HG03469 (cell line): ENCODE results near the gene ATAD3C.
A peak's percentile ranks its signal among the peaks of the same experiment; 100 is the strongest.
"Not testable (repeated sequence)": the region's sequence is repeated elsewhere in the genome, so short reads cannot be mapped to it uniquely, and the experiment has no call there.

Experiments used
- ATAC-seq: cut with Tn5 transposase; IDR thresholded peaks from one replicate; pipeline ENCODE4 v1.9.1; 2021; ENCODE audit warnings: mild to moderate bottlenecking, moderate library complexity, moderate number of reproducible peaks; ENCODE audit not compliant: unreplicated experiment

The ATAD3C gene, protein sequence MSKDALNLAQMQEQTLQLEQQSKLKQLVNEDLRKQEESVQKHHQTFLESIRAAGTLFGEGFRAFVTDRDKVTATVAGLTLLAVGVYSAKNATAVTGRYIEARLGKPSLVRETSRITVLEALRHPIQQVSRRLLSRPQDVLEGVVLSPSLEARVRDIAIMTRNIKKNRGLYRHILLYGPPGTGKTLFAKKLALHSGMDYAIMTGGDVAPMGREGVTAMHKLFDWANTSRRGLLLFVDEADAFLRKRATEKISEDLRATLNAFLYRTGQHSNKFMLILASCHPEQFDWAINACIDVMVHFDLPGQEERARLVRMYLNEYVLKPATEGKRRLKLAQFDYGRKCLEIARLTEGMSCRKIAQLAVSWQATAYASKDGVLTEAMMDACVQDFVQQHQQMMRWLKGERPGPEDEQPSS

GRCh38 chr1:1449099-1449739 is at the start of gene ATAD3C:
Gene ATAD3C, plus strand, starts transcription at chr1:1449689. Its CDS starts 995 bp downstream, at chr1:1450684.
- no peak for ATAC-seq

DNA sequence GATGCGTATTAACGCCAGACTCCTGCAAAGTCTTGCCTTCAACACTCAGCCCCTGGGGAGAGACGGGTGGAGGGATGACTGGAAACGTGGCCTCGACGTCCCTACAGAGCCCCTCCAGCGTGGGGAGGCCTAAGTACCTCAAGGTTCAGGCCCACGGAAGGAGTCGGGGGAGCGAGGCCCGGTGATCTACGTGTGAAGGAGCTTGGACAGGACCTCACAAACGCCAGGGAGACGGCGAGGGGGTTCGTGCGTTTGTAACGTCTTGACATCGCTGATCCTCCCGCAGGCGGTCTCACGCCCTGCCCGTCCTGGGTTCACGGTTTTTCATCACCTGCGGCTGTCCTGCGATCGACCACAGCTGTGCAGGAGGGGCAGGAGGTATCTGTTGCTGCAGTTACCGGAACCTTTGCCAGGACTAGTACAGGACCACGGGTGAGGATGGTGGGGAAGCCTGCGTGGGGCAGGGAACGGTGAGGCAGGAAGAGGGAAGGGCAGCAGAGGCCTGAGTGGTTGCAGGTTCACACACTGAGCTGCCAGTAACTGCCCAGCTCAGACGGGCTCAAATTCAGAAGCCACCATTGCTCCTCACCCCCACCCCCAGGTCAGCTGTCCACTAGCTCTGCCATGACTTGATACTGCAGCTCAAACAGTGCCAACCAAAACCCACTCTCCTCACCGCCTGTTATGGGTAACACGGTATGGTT is 49.5 kb upstream of the ATAD3C start:
- no peak for ATAC-seq

- ATAC-seq, result no peak
These were observed 48.7 kb upstream of the ATAD3C start for GRCh38 chr1:1400576-1401456.

DNA sequence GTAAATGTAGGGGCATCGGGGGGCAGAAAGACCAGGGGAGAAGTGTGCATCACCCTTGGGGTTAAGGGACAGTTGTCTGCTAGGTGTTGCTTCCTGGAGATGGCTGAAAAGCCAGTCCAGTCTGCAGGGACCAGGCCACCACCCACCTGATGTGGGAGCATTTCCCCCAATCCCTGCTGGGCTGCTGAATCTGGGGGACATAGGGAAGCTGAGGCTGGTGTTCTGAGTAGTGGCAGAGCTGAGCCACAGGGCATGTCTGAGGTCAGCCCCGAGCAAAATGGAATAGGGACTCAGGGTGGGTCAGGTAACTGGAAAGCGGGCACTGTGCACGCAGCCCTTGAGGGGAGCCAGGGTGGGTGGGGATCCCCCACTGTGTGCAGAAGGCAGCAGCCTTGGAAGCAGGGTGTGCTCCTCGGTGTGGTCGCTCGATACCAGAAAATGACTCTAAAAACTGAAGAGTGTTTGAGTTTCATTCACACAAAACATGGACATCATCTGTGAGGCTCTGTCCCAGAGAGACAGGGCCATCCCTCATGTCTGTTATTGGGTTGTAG is 48.0 kb upstream of the ATAD3C start:
- no peak for ATAC-seq

GRCh38 chr1:1402072-1402900 is 47.2 kb upstream of the ATAD3C start:
- ATAC-seq, result no peak

GRCh38 chr1:1402901-1403392 is 46.5 kb upstream of the ATAD3C start:
- not testable (repeated sequence) for ATAC-seq

DNA sequence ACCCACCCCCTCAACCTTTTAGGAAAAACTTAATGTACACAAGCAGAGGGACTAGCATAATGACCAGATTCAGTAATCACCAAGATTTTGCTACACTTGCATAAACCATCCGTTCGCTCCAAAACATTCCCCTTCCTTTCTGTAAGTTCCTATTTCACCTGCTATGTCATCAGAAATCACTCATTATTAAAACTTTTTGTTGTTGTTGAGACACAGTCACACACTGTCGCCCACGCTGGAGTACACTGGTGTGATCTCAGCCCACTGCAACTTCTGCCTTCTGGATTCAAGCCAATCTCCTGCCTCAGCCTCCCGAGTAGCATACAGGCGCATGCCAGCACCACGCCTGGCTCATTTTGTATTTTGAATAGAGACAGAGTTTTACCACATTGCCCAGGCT is 45.8 kb upstream of the ATAD3C start:
- no peak for ATAC-seq

DNA sequence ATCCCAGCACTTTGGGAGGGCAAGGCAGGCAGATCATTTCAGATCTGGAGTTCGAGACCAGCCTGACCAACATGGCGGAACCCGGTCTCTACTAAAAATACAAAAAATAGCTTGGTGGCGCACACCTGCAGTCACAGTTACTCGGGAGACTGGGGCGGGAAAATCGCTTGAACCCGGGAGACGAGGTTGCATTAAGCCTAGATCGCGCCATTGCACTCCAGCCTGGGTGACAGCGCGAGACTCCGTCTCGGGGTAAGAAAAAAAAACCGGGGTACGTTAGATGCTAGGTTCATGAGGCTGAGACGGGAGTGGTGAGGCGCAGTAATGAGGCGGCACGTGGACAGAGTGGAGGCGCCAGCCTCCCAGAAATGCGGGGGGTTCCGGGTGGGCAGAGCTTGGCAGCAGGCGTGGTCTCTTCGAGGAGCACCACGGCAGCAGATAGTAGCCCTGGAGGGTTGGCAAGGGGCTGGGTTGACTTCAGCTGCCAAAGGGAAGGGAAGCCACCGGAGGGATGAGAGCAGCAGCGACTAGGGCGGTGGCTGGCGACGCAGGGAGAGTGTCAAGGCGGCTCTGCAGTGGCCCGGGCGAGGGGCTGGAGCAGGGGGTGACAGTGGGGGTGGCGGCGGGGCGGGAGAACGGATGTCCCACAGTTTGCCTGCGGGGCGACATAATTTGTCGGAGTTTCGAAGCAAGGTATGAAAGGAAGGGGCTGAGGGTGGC is 43.2 kb upstream of the ATAD3C start:
- no peak for ATAC-seq

DNA sequence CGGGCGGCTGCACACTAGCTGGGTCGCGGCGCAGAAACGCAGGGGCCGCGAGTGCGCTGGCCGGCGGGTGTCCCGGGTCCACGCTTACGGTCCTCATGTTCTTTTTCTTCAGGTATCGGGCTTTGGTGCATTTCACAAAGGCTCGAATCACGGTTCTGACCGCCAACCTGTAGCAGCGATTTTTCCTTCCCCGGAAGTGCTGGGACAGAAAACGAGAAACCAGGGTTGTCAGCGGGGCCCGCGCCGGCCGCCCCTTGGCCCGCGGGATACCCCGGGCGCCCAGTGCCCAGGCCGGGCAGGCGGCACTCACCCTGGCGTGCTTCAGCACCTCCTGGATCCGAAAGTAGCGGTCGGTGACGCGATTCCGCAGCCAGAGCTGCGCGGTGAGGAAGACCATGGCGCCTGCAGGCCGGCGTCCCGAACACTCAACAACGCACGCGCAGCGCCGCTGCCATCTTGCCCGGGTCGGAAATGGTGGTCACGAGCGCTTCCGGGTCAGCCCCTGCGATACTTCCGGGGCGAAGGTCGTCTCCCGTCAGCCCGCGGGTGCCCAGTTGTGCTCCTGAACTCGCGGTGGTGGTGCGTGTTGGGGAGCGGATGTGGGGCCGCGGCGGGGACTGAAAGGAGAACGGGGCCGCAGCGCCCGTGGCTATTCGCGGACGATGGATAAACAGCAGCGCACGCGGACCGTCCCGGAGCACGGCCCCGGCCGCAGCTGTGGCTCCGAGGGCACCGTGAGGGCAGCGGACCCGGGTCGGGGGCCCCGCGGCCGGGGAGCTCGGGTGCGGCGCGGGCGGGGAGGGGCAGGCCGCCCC is 42.5 kb upstream of the ATAD3C start, which contains the start of gene MRPL20:
Gene MRPL20 (minus strand): TSS at position 473 of the 815 bp plus-strand sequence. CDS start 76 bp downstream, at position 397.
- ATAC-seq, result peak; percentile 64

- ATAC-seq, result no peak
These were observed 41.7 kb upstream of the ATAD3C start for GRCh38 chr1:1407636-1408318.

- not testable (repeated sequence) for ATAC-seq
These were observed 39.3 kb upstream of the ATAD3C start for GRCh38 chr1:1410238-1410637.

DNA sequence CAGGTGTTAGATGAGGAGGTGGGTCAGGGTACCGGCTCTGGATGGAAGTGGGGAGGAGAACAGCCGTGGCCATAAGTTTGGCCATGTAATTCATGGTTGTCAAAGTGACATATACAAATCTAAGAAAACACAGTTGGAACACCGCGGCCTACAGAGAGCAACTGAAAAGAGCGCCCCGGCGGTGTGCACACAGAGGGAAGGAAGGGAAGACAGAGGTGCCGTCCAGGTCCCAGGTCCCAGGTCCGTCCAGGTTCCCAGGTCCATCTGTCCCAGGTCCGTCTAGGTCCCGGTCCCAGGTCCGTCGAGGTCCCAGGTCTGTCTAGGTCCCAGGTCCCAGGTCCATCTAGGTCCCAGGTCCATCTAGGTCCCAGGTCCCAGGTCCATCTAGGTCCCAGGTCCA is 37.9 kb upstream of the ATAD3C start:
- no peak for ATAC-seq

DNA sequence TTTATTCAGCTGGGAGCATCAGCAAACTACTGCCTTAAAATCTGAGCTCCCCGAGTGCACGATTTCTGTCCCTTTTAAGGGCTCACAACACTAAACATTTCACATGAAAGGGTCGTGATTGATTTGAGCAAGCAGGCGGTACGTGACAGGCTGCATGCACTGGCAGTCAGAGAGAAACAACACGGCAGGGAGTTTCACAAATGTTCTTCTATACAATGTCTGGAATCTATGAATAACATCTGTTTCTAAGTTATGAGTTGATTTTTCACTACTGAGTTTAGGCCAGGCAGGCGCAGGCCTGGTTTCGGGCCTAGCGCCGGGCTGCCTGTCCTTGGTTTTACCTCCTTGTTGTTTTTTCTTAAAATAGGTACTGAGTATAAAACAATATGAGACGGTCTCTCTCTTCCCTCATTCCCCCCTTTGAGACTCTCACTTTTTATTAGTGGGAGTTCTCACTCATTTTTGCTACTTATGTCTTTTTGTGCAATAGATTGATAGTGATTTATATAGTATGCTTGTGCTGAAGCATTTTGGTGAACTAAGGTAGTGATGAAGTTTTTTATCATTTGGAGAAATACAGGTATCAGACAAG is 37.1 kb upstream of the ATAD3C start:
- ATAC-seq, result not testable (repeated sequence)

GRCh38 chr1:1415751-1416150 is 33.7 kb upstream of the ATAD3C start:
- no peak for ATAC-seq

DNA sequence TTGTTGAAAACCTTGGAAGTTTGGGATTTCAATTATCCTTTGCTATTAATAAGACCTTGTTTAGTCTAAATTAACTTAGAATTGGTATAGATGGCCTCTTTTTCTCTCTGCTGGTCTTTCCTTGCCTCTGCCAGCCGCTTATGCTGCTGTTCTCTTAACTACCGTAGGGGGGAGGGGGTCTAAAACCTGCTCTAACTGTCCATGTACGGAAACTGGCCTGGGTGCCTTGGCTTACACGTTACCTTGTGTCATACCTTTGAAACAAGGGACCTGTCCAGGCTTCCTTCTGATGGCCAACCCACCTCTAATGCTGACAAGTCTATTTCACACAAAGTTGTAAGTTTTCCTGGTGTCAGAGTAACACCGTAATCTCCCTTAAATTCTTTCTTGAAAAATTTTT is 32.1 kb upstream of the ATAD3C start:
- ATAC-seq, result not testable (repeated sequence)

- ATAC-seq, result not testable (repeated sequence)
These were observed 31.5 kb upstream of the ATAD3C start for GRCh38 chr1:1417825-1418463.
